Endothelial cell of umbilical vein (primary cell): ENCODE results near the gene ATP5MC2. TPM values are rescaled to one million over a fixed set of nuclear protein-coding genes. Genes with fewer than 3 reads are reported as not detected.

Experiments
- BruUV-seq: library from RNA; stranded (reverse); fragments of 400-500 nt; replicated peaks from 2 replicates; lab custom pipeline; 2021; lab: Mats Ljungman, UMichigan
- CTCF ChIA-PET: fragments of 300-600, 350-600 bp; sonication (Branson Sonifier 250); formaldehyde crosslinking; loops from one replicate; lab custom pipeline; 2021; ENCODE audit warnings: antibody characterized with exemption, inconsistent platforms; lab: Charles Lee
- POLR2A ChIA-PET: fragments of 300-600, 350-600 bp; sonication (Branson Sonifier 250); formaldehyde crosslinking; loops from one replicate; lab custom pipeline; 2021; ENCODE audit warnings: antibody characterized with exemption, inconsistent platforms; lab: Charles Lee
- DNase-seq: peaks from one replicate; pipeline ENCODE4 v3.0.0-alpha.2; 2011; ENCODE audit warnings: low read depth, low spot score
- FAIRE-seq: peaks from 2 replicates; lab custom pipeline; 2011; peaks lifted over from hg19 to GRCh38; lab: Jason Lieb, UNC
- H2AFZ ChIP-seq: 2 replicates; pipeline ENCODE4 v1.6.0; 2012; ENCODE audit warnings: low read depth, low read length, control low read depth, inconsistent platforms
- H3K27ac ChIP-seq: 2 replicates; pipeline ENCODE4 v1.5.1; 2011; ENCODE audit warnings: low read depth, mild to moderate bottlenecking, control low read depth, low read length, moderate library complexity; ENCODE audit not compliant: insufficient read depth
- H3K27me3 ChIP-seq, 2 experiments: 2 replicates each; pipeline versions ENCODE4 v1.6.0 to v1.6.1; 2011; ENCODE audit warnings: low read length in 2 of 2, mixed read lengths in 1 of 2; ENCODE audit not compliant: control insufficient read depth in 2 of 2, insufficient read depth in 2 of 2
- H3K36me3 ChIP-seq, 2 experiments: 2 replicates in 1 of 2; 3 replicates in 1 of 2; pipeline ENCODE4 v1.5.1; 2011; ENCODE audit warnings: low read length in 2 of 2, mild to moderate bottlenecking in 1 of 2, moderate library complexity in 1 of 2; ENCODE audit not compliant: control insufficient read depth in 2 of 2, insufficient read depth in 2 of 2; ENCODE audit errors: extremely low read depth in 1 of 2
- H3K4me1 ChIP-seq: 3 replicates; pipeline ENCODE4 v1.5.1; 2011; ENCODE audit warnings: mild to moderate bottlenecking, low read length; ENCODE audit not compliant: control insufficient read depth, insufficient read depth; ENCODE audit errors: extremely low read depth
- H3K4me2 ChIP-seq: 2 replicates; pipeline ENCODE4 v1.6.1; 2011; ENCODE audit warnings: low read length, control low read depth, mixed read lengths; ENCODE audit not compliant: insufficient read depth
- H3K4me3 ChIP-seq, 3 experiments: fragments of 200-600 bp in 1 of 3; sonication (generic), shearing (Covaris generic) in 1 of 3; replicated peaks in 1 of 3; 2 replicates each; pipeline ENCODE4 v1.5.1; 2011 to 2016; ENCODE audit warnings: control low read depth in 3 of 3, low read length in 3 of 3, mild to moderate bottlenecking in 2 of 3, inconsistent platforms in 1 of 3, low read depth in 1 of 3, moderate library complexity in 1 of 3; ENCODE audit not compliant: insufficient read depth in 1 of 3
- H3K79me2 ChIP-seq: 2 replicates; pipeline ENCODE4 v1.6.0; 2012; ENCODE audit warnings: low read length, inconsistent platforms; ENCODE audit not compliant: control insufficient read depth, insufficient read depth
- H3K9ac ChIP-seq: replicated peaks from 2 replicates; pipeline ENCODE3; 2011; ENCODE audit warnings: low read length, control low read depth; ENCODE audit not compliant: insufficient read depth; ENCODE audit errors: extremely low read depth
- H3K9me1 ChIP-seq: replicated peaks from 3 replicates; pipeline ENCODE4 v1.6.0; 2011; ENCODE audit warnings: mild to moderate bottlenecking, low read length; ENCODE audit not compliant: control insufficient read depth, insufficient read depth; ENCODE audit errors: extremely low read depth
- H3K9me3 ChIP-seq: replicated peaks from 2 replicates; pipeline ENCODE4 v1.5.1; 2012; ENCODE audit warnings: low read length, inconsistent platforms; ENCODE audit not compliant: control insufficient read depth, insufficient read depth
- H4K20me1 ChIP-seq: replicated peaks from 2 replicates; pipeline ENCODE3; 2011; ENCODE audit warnings: mild to moderate bottlenecking, low read length; ENCODE audit not compliant: control insufficient read depth, insufficient read depth; ENCODE audit errors: extremely low read depth
- CTCF ChIP-seq, 2 donors: IDR thresholded peaks; 1 replicate in 1 of 2; 2 replicates in 1 of 2; pipeline ENCODE4 v1.5.1; 2011; ENCODE audit warnings: low read length in 2 of 2, mild to moderate bottlenecking in 2 of 2, moderate library complexity in 2 of 2, control low read depth in 1 of 2, inconsistent platforms in 1 of 2, low read depth in 1 of 2; ENCODE audit not compliant: insufficient read depth in 1 of 2; ENCODE audit errors: extremely low read depth in 1 of 2
- EZH2 ChIP-seq: IDR thresholded peaks from 2 replicates; pipeline ENCODE4 v1.6.1; 2012; ENCODE audit warnings: borderline replicate concordance, low read depth, mild to moderate bottlenecking, moderate library complexity, low read length, inconsistent platforms; ENCODE audit not compliant: severe bottlenecking
- FOS ChIP-seq: IDR thresholded peaks from 2 replicates; pipeline ENCODE4 v1.6.1; 2011; ENCODE audit warnings: mild to moderate bottlenecking, low read length, moderate library complexity, borderline replicate concordance; ENCODE audit not compliant: insufficient read depth
- GATA2 ChIP-seq: IDR thresholded peaks from 2 replicates; pipeline ENCODE4 v1.7.0; 2011; ENCODE audit warnings: low read depth, mild to moderate bottlenecking, moderate library complexity, mixed read lengths, low read length; ENCODE audit not compliant: insufficient read length, insufficient read depth
- JUN ChIP-seq: IDR thresholded peaks from 2 replicates; pipeline ENCODE4 v1.6.1; 2011; ENCODE audit warnings: borderline replicate concordance, low read depth; ENCODE audit not compliant: insufficient read length, insufficient read depth
- MAX ChIP-seq: IDR thresholded peaks from 2 replicates; pipeline ENCODE4 v1.6.1; 2011; ENCODE audit not compliant: insufficient read depth, insufficient read length
- MYC ChIP-seq: IDR thresholded peaks from one replicate; pipeline ENCODE4 v1.6.1; 2011; ENCODE audit warnings: mild to moderate bottlenecking, low read depth, low read length
- POLR2A ChIP-seq: IDR thresholded peaks from 2 replicates; pipeline ENCODE4 v1.6.1; 2012; ENCODE audit warnings: low read depth, mild to moderate bottlenecking, control low read depth, low read length
- POLR2AphosphoS5 ChIP-seq: IDR thresholded peaks from 2 replicates; pipeline ENCODE4 v1.6.1; 2012; ENCODE audit warnings: low read depth, mild to moderate bottlenecking, control low read depth, low read length, moderate library complexity; ENCODE audit not compliant: insufficient read depth
- dilution Hi-C: fragments of 300-500 bp; cut with MboI; formaldehyde crosslinking; loops from one replicate; pipeline ENCODE4 v1.15.0; 2019; ENCODE audit warnings: low sequenced_read_pairs; ENCODE audit not compliant: extremely low pct_ligation_motif_present
- intact Hi-C: fragments of 100-400 bp; cut with micrococcal nuclease; formaldehyde crosslinking; loops from one replicate; pipeline ENCODE4 v1.10.0; 2022
- polyA plus RNA-seq, 4 experiments: library from polyadenylated mRNA; depleted of rRNA in 3 of 4; stranded (reverse) in 3 of 4; unstranded in 1 of 4; fragments of >200 nt; gene quantifications; 2 replicates each; pipeline versions ENCODE4 v1.2.1 to v1.2.3, GENCODE V29; 2011 to 2012; ENCODE audit warnings: missing spikeins in 1 of 4
- total RNA-seq: library from RNA; stranded (reverse); gene quantifications from 2 replicates; pipeline ENCODE4 v1.2.3, GENCODE V29; 2021

The ATP5MC2 gene
- total and polyA plus RNA-seq, 2 donors (not counting 3 experiments of a cell fraction or from before 2014, with no cell fraction given): 402 to 820 TPM

- no peak for DNase-seq
- no peaks in the 10 kb centered on the region for H3K9me3 ChIP-seq
- POLR2A ChIA-PET: no interaction called here
- H3K79me2 ChIP-seq: no peaks in the 10 kb centered on the region
- BruUV-seq: no TSS peak
- FAIRE-seq: no peak
- no peak overlapping the region for H3K27ac ChIP-seq
- intact Hi-C loops (no loop called here), dilution Hi-C loops (no loop called here)
- no peak overlapping the region for H2AFZ ChIP-seq
- H3K4me1 ChIP-seq: peaks cover 3% of the 10 kb centered on the region
- TF ChIP-seq POLR2AphosphoS5 (no peak), MAX (no peak), EZH2 (no peak)
- no peaks in the 10 kb centered on the region for H3K9me1 ChIP-seq
- peaks cover 0 to 42% of the 10 kb centered on the region in 2 experiments for H3K36me3 ChIP-seq
- no peak overlapping the region for H3K9ac ChIP-seq
- H3K27me3 ChIP-seq: no peaks in the 10 kb centered on the region
- H3K4me3 ChIP-seq: no peak overlapping the region
- H3K4me2 ChIP-seq: no peak overlapping the region
- H4K20me1 ChIP-seq: no peaks in the 10 kb centered on the region
- CTCF ChIA-PET: interaction anchor here (1.1 to 2.4 kb wide), 4 partner anchors 19 to 36 kb away, joined by 3 to 16 read pairs (median 8); no protein-coding TSS in a partner anchor
These were observed 45.1 kb upstream of the ATP5MC2 start for GRCh38 chr12:53720946-53721345.

- H3K9me3 ChIP-seq: no peaks in the 10 kb centered on the region
- intact Hi-C loops: no loop called here
- no peak for DNase-seq
- no peaks in the 10 kb centered on the region for H3K9me1 ChIP-seq
- H3K27ac ChIP-seq: no peak overlapping the region
- FAIRE-seq: no peak
- H3K36me3 ChIP-seq: peaks cover 0 to 50% of the 10 kb centered on the region in 2 experiments
- no TSS peak for BruUV-seq
- H4K20me1 ChIP-seq: no peaks in the 10 kb centered on the region
- no peak overlapping the region for H3K4me2 ChIP-seq
- no peak overlapping the region for H2AFZ ChIP-seq
- ChIA-PET CTCF (interaction anchor here (1.7 kb wide), 2 partner anchors 24 to 27 kb away, joined by 5 to 6 read pairs; no protein-coding TSS in a partner anchor), POLR2A (no interaction called here)
- no peak overlapping the region for H3K4me3 ChIP-seq
- TF ChIP-seq EZH2: no peak
- TF ChIP-seq CTCF (IDR thresholded peaks at IDR 0.05; ENCODE audit: extremely low read depth in 1 of 2, insufficient read depth in 1 of 2, low read depth in 1 of 2, low read length in 2 of 2): no peak
- TF ChIP-seq MAX: no peak
- no peak for TF ChIP-seq JUN
- no peak for TF ChIP-seq POLR2A
- no peak for TF ChIP-seq GATA2
- no peak for TF ChIP-seq MYC
- TF ChIP-seq POLR2AphosphoS5: no peak
- no peak for TF ChIP-seq FOS
- dilution Hi-C loops: no loop called here
- no peaks in the 10 kb centered on the region for H3K4me1 ChIP-seq
- H3K9ac ChIP-seq: no peak overlapping the region
- no peaks in the 10 kb centered on the region for H3K27me3 ChIP-seq
- H3K79me2 ChIP-seq: no peaks in the 10 kb centered on the region
These were observed 43.8 kb upstream of the ATP5MC2 start for GRCh38 chr12:53719649-53720048.
